Activated CD4-positive, CD25-positive, alpha-beta regulatory T cell treated with anti-CD3 and anti-CD28 coated beads, Interleukin-2, amount 50 U/mL, for 24 hours (primary cell): Measurements from ENCODE around the gene SUFU.
A peak's percentile ranks its signal among the peaks of the same experiment; 100 is the strongest.

Experiments used
- ATAC-seq, 2 donors: fragments of 150-1000 bp; cut with Tn5 transposase; one replicate each; pipeline ENCODE4 v1.10.0; 2021; ENCODE audit warnings: mild to moderate bottlenecking in 1 of 2, moderate library complexity in 1 of 2

Gene SUFU

GRCh38 chr10:102620591-102621442, 117.0 kb downstream of the SUFU start:
- no peak for ATAC-seq

GRCh38 chr10:102621443-102622325, 117.9 kb downstream of the SUFU start:
- ATAC-seq: peak; percentile 36 to 56

GRCh38 chr10:102624094-102624493, 120.3 kb downstream of the SUFU start:
- no peak for ATAC-seq

DNA sequence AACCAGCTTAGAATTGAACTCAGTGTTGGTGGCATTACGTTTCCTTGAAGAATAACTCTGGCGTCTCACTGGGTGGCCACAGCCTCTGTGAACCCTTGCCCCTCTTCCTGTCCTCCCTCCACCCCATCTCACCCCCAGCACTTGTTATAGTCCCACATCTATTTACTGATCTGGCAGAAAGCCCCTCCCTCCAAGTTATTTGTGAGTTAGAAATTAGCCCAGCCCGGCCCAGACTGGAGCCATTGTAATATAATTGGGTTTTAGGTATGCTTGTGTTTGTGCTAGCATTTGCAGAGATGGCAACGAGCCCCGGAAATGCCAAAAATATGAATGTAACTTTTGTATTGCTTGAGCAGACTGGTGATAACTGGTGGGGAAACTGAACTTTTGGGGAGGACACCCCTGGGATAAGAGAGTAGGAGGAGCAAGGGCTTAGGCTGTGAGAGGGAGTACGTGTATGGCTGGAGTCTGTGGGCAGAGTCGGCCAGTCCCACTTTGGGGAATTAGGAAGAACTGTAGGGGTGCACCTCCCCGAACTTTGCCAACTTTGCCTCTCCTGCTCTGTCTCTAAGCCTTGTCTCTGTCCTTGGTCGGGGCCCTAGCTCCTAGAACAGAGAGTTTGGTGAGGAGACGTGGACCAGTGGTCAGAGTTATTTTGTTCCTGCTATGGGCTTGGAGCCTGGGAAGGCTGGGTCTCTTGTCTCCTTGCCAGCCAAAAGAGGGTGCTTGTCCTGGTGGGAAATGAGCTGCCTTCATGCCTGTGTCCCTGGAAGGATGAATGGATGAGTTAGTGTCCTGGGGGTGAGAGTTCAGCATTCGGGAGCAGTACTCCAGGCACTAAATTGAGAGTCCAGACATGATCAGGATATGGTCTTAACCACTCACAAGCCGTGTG, 121.2 kb downstream of the SUFU start:
- no peak for ATAC-seq

- ATAC-seq: no peak
Measured at GRCh38 chr10:102626026-102626685, 122.4 kb downstream of the SUFU start.

DNA sequence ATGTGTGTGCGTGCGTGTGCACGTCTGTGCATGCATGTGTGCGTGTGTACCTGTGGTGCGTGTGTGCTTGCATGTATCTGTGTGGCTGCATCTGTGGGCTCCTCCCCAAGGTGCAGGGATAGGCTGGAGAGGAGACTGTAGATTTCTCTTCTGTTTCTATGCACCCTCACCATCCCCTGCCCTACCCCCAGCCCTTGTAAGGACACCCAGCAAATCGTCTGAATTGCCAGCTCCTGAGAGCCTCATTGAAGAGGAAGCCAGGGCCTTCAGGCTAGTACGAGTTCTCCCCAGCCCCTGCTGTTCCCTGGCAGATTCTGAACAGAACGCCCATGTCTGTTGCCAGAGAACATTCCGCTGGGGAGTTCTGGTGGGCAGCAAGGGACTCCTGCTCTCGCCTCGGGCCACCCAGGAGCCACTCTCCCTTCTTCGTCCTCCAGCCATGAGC, 123.5 kb downstream of the SUFU start:
- no peak for ATAC-seq

DNA sequence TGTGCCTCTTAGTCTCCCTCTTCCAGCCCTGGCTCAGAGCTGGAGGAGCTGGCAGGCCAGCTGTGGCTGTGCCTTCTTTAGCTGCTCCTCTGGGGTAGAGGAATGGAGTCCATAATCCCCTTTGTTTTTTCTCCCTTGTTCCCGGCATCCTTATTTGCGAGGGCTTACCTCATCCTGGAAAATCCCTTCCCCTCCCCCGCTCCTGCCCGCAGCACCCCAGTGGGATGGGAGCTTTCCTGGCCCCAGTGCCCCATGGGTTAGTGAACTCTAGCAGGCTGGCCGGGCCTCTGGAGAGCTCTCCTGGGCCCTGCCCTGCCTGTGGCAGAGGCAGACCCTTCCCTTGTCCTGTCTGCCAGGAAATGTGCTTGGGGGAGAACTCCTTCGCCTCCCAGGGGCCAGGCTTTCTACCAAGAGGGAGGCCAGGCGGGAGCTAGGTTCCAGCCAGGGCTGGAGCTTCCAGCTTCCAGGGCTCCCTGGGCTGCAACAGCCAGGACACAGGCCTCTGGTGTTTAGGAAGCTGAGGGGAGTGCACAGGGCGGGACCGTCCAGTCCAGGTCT, 124.0 kb downstream of the SUFU start:
- ATAC-seq: no peak

DNA sequence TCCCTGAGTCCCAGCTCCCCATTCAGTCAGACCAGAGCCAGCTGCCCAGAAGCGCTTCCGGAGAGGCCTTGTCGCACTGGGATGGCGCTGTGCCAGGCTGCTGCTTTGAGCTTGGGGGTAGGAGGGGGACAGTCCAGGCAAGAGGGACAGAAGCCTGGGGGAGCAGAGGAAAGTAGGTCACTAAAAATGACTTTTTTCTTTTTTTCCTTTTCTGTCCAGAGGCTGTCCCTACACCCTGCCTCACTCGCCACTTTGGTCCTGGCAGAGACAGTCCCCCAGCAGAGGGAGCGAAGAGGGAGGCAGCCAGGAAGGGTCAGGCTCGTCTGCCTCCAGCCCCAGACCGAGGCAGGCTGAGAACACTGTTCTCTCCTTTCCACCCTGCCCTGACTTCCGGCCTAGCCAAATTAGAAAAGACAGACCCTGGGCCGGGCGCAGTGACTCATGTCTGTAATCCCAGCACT, 124.7 kb downstream of the SUFU start:
- ATAC-seq: no peak

DNA sequence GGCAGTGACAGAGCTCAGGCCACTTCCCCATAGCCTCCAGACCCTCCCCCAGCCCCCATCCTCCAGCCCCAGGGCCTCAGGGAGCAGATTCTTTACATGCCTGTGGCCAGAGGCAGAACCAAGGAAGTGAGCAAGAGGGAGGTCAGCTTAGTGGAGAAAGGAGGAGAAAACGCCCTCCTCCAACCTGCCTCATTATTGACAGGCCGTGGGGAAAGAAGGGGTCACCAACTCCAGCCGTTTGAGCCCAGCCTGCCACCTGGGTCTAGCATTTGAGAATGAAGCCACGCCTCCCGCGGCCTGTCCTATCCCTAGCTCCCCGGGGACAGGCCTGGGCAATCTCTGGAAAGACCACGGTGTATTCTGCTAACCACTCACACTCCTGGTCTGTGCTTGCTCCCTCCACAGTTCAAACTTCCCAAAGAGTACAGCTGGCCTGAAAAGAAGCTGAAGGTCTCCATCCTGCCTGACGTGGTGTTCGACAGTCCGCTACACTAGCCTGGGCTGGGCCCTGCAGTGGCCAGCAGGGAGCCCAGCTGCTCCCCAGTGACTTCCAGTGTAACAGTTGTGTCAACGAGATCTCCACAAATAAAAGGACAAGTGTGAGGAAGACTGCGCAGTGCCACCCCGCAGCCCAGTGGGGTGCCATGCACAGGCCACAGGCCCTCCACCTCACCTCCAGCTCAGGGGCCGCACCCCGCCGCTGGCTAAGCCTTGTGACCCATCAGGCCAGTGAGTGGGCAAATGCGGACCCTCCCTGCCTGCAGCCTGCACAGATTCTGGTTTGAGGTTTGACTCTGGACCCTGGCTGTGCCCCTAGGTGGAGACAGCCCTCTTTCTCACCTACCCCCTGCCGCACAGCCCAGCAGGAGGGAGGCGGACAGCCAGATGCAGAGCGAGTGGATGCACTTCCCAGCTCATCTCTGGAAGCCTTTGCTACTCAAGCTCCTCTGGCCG, 126.2 kb downstream of the SUFU start:
- ATAC-seq: no peak

DNA sequence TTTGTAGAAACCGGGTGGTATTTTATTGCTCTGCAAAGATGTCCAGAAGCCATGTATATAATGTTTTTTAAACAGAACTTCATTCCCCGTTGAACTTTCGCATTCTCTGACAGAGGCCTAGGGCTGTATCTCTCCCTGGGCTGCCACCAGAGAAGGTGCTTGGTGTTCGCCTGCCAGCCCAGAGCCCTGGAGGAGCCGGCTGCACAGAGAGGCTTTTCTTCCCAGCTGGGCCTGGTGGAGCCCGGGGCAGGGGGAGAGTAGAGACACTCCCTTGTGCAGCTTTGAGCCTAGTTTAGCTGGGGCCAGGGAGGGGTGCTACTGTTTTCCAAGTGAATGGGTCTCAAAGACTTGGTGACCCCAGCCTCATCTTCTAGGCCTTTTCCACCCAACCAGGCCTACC, 126.9 kb downstream of the SUFU start:
- ATAC-seq: no peak

DNA sequence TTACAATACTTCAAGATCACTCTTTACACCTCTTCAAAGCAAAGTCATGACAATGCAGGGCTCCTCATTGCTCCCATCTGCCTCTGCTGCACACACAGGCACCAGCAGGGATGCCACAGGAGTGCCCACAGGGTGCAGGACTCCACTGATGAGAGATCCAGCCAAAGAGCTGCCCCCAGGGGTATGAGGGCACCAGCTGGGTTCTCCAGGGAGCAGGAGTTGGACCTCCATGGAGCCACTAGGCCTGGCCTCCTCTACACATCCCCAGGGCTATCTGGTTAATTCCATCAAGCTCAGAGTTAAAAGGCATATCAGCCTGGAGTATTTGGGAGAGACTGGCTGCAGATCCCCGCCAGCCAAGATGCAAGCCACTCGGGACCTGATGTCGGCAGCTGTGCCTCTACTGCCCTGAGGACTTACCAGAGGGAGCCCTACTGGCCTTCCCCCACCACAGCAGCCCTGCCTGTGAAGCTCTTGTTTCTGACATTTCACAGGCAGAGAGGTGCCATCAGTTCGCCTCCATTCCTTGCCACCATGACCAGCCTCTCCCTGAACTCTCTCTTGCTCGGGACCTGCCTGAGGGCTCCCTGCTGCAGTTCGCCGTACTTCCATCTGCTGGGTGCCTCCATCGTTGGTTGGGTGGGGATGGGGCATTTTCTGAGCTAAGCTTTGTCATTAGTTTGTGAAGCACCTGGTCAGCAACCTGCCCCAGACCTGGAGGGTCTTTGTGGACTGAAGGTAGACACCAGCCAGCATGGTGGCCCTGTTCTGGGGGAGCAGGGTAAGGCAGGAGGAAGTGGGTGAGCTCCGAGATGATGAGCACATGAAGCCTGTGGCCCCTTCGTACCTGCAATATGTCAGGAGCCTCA, 128.0 kb downstream of the SUFU start:
- no peak for ATAC-seq

- peak in 1 of 2 donors; percentile 25 for ATAC-seq
Measured at GRCh38 chr10:102632394-102633111, 128.8 kb downstream of the SUFU start.

GRCh38 chr10:102633287-102633686, 129.5 kb downstream of the SUFU start:
- ATAC-seq: peak; percentile 59 to 63

DNA sequence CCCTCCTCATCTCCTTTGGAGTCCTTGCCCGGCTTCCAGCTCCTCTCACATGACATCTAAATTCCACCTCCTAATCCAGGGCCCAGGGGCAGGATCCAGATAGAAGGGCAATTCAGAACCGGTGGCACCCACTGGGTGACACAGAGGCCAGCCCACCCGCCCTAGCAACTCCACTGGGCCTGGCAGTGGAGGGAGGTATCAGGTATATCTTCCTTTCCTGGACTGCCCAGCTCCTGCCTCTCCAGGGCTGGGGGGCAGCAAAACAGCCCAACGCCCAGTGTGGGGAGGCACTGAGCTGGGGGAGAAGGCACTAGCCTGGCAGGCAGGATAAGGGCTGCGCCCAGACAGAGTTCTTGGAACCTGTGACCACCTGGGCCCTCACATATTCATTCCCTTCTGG, 130.1 kb downstream of the SUFU start:
- ATAC-seq: no peak

DNA sequence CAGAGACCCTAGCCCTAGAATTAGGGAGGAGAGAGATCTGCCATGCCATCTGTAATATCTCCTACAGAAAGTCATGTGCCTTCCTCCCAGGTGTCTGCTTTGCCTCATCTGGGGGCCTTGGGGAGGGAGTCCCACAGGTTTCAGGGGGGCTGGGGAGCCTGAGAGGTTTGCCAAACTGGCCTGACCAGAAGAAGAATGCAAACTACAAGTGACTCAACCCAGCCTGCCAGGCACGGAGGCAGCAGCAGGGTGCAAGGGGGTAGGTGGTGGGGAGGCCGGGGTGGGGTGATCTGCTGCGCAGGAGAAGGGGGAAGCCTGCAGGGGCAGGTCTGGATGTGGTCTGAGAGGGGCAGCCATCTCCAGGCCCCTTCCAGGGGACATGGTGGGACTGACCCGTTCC, 130.9 kb downstream of the SUFU start:
- no peak for ATAC-seq

GRCh38 chr10:102635377-102635776, 131.6 kb downstream of the SUFU start:
- peak in 1 of 2 donors; percentile 39 for ATAC-seq

- no peak for ATAC-seq
Measured at GRCh38 chr10:102639537-102639936, 135.8 kb downstream of the SUFU start.

GRCh38 chr10:102641402-102641801, 137.6 kb downstream of the SUFU start:
- ATAC-seq: no peak
